ENCODE results near the gene RASEF.

Gene RASEF

GRCh38 chr9:82993856-82994605, 68.9 kb downstream of the RASEF start:
- no peak for TF ChIP-seq ZFX (IDR thresholded peaks at IDR 0.05; ENCODE audit: borderline replicate concordance)
- no peak for TF ChIP-seq CTCF (IDR thresholded peaks at IDR 0.05)

GRCh38 chr9:82991671-82992070, 71.3 kb downstream of the RASEF start:
- H3K27ac ChIP-seq, result no peak overlapping the region
- TF ChIP-seq ZFX (IDR thresholded peaks at IDR 0.05; ENCODE audit: borderline replicate concordance) (no peak), CTCF (IDR thresholded peaks at IDR 0.05) (no peak)

More at GRCh38 chr9:82993856-82994605, 68.9 kb downstream of the RASEF start:
- no peak overlapping the region for H3K27ac ChIP-seq

GRCh38 chr9:82989929-82990328, 73.0 kb downstream of the RASEF start:
- TF ChIP-seq ZFX (IDR thresholded peaks at IDR 0.05; ENCODE audit: borderline replicate concordance) (no peak), CTCF (IDR thresholded peaks at IDR 0.05) (no peak)
- H3K27ac ChIP-seq, result no peak overlapping the region

- H3K27ac ChIP-seq, result no peak overlapping the region
- TF ChIP-seq ZFX (IDR thresholded peaks at IDR 0.05; ENCODE audit: borderline replicate concordance) (no peak), CTCF (IDR thresholded peaks at IDR 0.05) (no peak)
Measured at GRCh38 chr9:82988488-82988887, 74.5 kb downstream of the RASEF start.

GRCh38 chr9:82987370-82988189, 75.4 kb downstream of the RASEF start:
- H3K27ac ChIP-seq, result no peak overlapping the region
- TF ChIP-seq CTCF (IDR thresholded peaks at IDR 0.05), result no peak
- TF ChIP-seq ZFX (IDR thresholded peaks at IDR 0.05; ENCODE audit: borderline replicate concordance), result no peak

GRCh38 chr9:82981552-82981951, 81.4 kb downstream of the RASEF start:
- no peak overlapping the region for H3K27ac ChIP-seq
- TF ChIP-seq ZFX (IDR thresholded peaks at IDR 0.05; ENCODE audit: borderline replicate concordance) (no peak), CTCF (IDR thresholded peaks at IDR 0.05) (no peak)

- H3K27ac ChIP-seq, result no peak overlapping the region
- TF ChIP-seq ZFX (IDR thresholded peaks at IDR 0.05; ENCODE audit: borderline replicate concordance) (no peak), CTCF (IDR thresholded peaks at IDR 0.05) (no peak)
Measured at GRCh38 chr9:82975176-82975575, 87.8 kb downstream of the RASEF start.

Data from 22Rv1 (cell line).